PC-3 (cell line): Measurements from ENCODE around the gene SPDEF. TPM values are rescaled to one million over a fixed set of nuclear protein-coding genes. Genes with fewer than 3 reads are reported as not detected.

Source experiments
- ATAC-seq: fragments of 200-7000 bp; cut with Tn5 transposase; 2 replicates; pipeline ENCODE4 v1.9.1; 2020; ENCODE audit warnings: mild to moderate bottlenecking, moderate library complexity
- BruUV-seq: library from RNA; stranded (reverse); fragments of 400-500 nt; replicated peaks from 2 replicates; lab custom pipeline; 2021; lab: Mats Ljungman, UMichigan
- CTCF ChIA-PET: fragments of 300-600 bp; sonication (Branson Sonifier 250); formaldehyde crosslinking; loops from one replicate; lab custom pipeline; 2022; ENCODE audit warnings: antibody characterized with exemption; lab: Charles Lee
- POLR2A ChIA-PET: fragments of 300-600 bp; sonication (Branson Sonifier 250); formaldehyde crosslinking; loops from one replicate; lab custom pipeline; 2022; ENCODE audit warnings: antibody characterized with exemption; ENCODE audit not compliant: unreplicated experiment; lab: Charles Lee
- DNase-seq: peaks from one replicate; pipeline ENCODE4 v3.0.0-alpha.2; 2015
- H2AFZ ChIP-seq: fragments of 300-600 bp; sonication (generic); 2 replicates; pipeline ENCODE4 v1.6.0; 2016; ENCODE audit warnings: antibody characterized with exemption, low read length
- H3F3A ChIP-seq: fragments of 300-600 bp; sonication (generic); one replicate; pipeline ENCODE4 v1.6.0; 2017; ENCODE audit warnings: antibody characterized with exemption, low read length, control low read depth, mild to moderate bottlenecking; ENCODE audit not compliant: unreplicated experiment
- H3K27ac ChIP-seq: fragments of 300-600 bp; sonication (generic); 2 replicates; pipeline ENCODE4 v1.5.1; 2016; ENCODE audit warnings: mild to moderate bottlenecking, low read length
- H3K27me3 ChIP-seq: fragments of 300-600 bp; sonication (generic); 2 replicates; pipeline ENCODE4 v1.6.1; 2016; ENCODE audit warnings: low read length, mixed read lengths
- H3K36me3 ChIP-seq: fragments of 300-600 bp; sonication (generic); 2 replicates; pipeline ENCODE4 v1.6.1; 2016; ENCODE audit warnings: low read depth, mixed run types, low read length, mixed read lengths
- H3K4me1 ChIP-seq: fragments of 300-600 bp; sonication (generic); 2 replicates; pipeline ENCODE4 v1.5.1; 2016; ENCODE audit warnings: low read length; ENCODE audit not compliant: insufficient read depth
- H3K4me2 ChIP-seq: fragments of 300-600 bp; sonication (generic); 2 replicates; pipeline ENCODE4 v1.6.0; 2016; ENCODE audit warnings: low read length
- H3K4me3 ChIP-seq: fragments of 300-600 bp; sonication (generic); 2 replicates; pipeline ENCODE4 v1.5.1; 2016; ENCODE audit warnings: mild to moderate bottlenecking, low read length, mixed read lengths
- H3K79me2 ChIP-seq: fragments of 300-600 bp; sonication (generic); 2 replicates; pipeline ENCODE4 v1.6.1; 2017; ENCODE audit warnings: low read length, mixed read lengths
- H3K9ac ChIP-seq: fragments of 300-600 bp; sonication (generic); 2 replicates; pipeline ENCODE4 v1.6.0; 2016; ENCODE audit warnings: mild to moderate bottlenecking, low read length
- H3K9me2 ChIP-seq: fragments of 300-600 bp; sonication (generic); replicated peaks from 2 replicates; pipeline ENCODE4 v1.6.1; 2016; ENCODE audit warnings: mixed run types, low read length, mixed read lengths
- H3K9me3 ChIP-seq: fragments of 300-600 bp; sonication (generic); 2 replicates; pipeline ENCODE4 v1.6.1; 2016; ENCODE audit warnings: low read length, mixed read lengths
- H4K20me1 ChIP-seq: fragments of 300-600 bp; sonication (generic); 2 replicates; pipeline ENCODE4 v1.6.1; 2016; ENCODE audit warnings: low read length, mixed read lengths
- EZH2 ChIP-seq: fragments of 300-600 bp; sonication (generic); IDR thresholded peaks from one replicate; pipeline ENCODE4 v1.6.1; 2017; ENCODE audit warnings: antibody characterized with exemption, mild to moderate bottlenecking, low read length; ENCODE audit not compliant: unreplicated experiment
- EZH2phosphoT487 ChIP-seq: fragments of 300-600 bp; sonication (generic); IDR thresholded peaks from 2 replicates; pipeline ENCODE4 v1.6.1; 2018; ENCODE audit warnings: mild to moderate bottlenecking, antibody characterized with exemption, low read length, borderline replicate concordance
- intact Hi-C: fragments of 100-400 bp; cut with micrococcal nuclease; formaldehyde crosslinking; loops from 2 replicates; pipeline ENCODE4 v1.9.0; 2023
- total RNA-seq: library from RNA; depleted of rRNA; stranded (reverse); fragments of >200 nt; gene quantifications from 2 replicates; pipeline ENCODE4 v1.2.3, GENCODE V29; 2014
- TF ChIP-seq, protein P1 (sequence below): fragments of 300-600 bp; sonication (generic); conservative IDR thresholded peaks from 2 replicates; pipeline ENCODE4 v1.5.1; 2017; ENCODE audit warnings: antibody characterized with exemption, low read depth, mild to moderate bottlenecking, low read length

SPDEF gene
- total RNA-seq, 1 experiment from 2014 or later: 190 TPM

DNA sequence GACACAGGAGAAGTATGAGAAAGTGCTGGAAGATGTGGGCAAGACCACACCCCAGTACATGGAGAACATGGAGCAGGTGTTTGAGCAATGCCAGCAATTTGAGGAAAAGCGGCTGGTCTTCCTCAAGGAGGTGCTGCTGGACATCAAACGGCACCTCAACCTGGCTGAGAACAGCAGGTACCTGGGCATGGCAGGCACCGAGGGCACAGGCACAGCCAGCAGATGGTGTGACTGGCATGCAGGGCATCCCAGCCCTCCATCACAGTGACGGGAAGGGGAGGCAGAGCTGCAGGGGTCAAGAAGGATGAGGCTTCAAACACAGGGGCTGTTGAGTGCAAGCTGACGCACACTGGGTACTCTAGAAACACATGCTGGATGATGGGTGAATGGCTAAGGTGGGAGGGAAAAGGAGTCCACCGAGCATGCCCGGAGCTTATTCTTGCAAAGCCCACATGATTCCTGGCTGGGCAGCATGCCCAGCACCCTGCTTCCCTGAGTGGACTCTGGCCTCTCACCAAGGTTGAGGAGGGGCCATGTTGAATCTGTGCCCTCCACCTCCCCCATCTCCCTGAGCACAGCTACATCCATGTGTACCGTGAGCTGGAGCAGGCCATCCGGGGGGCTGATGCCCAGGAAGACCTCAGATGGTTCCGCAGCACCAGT, 26.3 kb downstream of the SPDEF start:
- ChIA-PET CTCF (interaction anchor here (0.8 kb wide), 1 partner anchor 70 kb away, joined by 3 read pairs; no protein-coding TSS in a partner anchor), POLR2A (no interaction called here)
- no peaks in the 10 kb centered on the region for H4K20me1 ChIP-seq
- H3K27ac ChIP-seq: no peak overlapping the region
- H3F3A ChIP-seq: no peaks in the 10 kb centered on the region
- BruUV-seq: no TSS peak
- intact Hi-C loops: loop anchor here (1.0 kb wide), 1 partner anchor 74 kb away; no protein-coding TSS in a partner anchor
- H3K36me3 ChIP-seq: no peaks in the 10 kb centered on the region
- peak; percentile 53 for DNase-seq
- H3K4me3 ChIP-seq: no peak overlapping the region
- no peak overlapping the region for H3K9ac ChIP-seq
- no peaks in the 10 kb centered on the region for H3K79me2 ChIP-seq
- H2AFZ ChIP-seq: no peak overlapping the region
- TF ChIP-seq, protein P1, sequence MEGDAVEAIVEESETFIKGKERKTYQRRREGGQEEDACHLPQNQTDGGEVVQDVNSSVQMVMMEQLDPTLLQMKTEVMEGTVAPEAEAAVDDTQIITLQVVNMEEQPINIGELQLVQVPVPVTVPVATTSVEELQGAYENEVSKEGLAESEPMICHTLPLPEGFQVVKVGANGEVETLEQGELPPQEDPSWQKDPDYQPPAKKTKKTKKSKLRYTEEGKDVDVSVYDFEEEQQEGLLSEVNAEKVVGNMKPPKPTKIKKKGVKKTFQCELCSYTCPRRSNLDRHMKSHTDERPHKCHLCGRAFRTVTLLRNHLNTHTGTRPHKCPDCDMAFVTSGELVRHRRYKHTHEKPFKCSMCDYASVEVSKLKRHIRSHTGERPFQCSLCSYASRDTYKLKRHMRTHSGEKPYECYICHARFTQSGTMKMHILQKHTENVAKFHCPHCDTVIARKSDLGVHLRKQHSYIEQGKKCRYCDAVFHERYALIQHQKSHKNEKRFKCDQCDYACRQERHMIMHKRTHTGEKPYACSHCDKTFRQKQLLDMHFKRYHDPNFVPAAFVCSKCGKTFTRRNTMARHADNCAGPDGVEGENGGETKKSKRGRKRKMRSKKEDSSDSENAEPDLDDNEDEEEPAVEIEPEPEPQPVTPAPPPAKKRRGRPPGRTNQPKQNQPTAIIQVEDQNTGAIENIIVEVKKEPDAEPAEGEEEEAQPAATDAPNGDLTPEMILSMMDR: peak; percentile 55
- TF ChIP-seq EZH2phosphoT487: no peak
- H3K9me3 ChIP-seq: no peaks in the 10 kb centered on the region
- H3K27me3 ChIP-seq: no peaks in the 10 kb centered on the region
- no peak overlapping the region for H3K4me2 ChIP-seq
- H3K4me1 ChIP-seq: peaks cover 5% of the 10 kb centered on the region; the same call in 1 of the 2 replicates
- peak; percentile 12; the same call in 1 of the 2 replicates for ATAC-seq
- H3K9me2 ChIP-seq: no peaks in the 10 kb centered on the region

- BruUV-seq: no TSS peak
- Histone ChIP-seq H3F3A (no peaks in the 10 kb centered on the region), H3K36me3 (no peaks in the 10 kb centered on the region), H3K27me3 (no peaks in the 10 kb centered on the region), H3K9me3 (no peaks in the 10 kb centered on the region), H3K9ac (no peak overlapping the region), H3K27ac (no peak overlapping the region), H3K9me2 (no peaks in the 10 kb centered on the region), H3K4me1 (peaks cover 5% of the 10 kb centered on the region; the same call in 1 of the 2 replicates), H3K4me3 (no peak overlapping the region), H3K4me2 (no peak overlapping the region), H4K20me1 (no peaks in the 10 kb centered on the region), H3K79me2 (no peaks in the 10 kb centered on the region), H2AFZ (no peak overlapping the region)
- intact Hi-C loops: loop anchor here (1.0 kb wide), 1 partner anchor 74 kb away; no protein-coding TSS in a partner anchor
- ATAC-seq (no peak), DNase-seq (no peak)
- TF ChIP-seq EZH2 (no peak), EZH2phosphoT487 (no peak)
- TF ChIP-seq, protein P1: no peak
- CTCF ChIA-PET: interaction anchor here (0.8 kb wide), 1 partner anchor 69 kb away, joined by 3 read pairs; no protein-coding TSS in a partner anchor
- POLR2A ChIA-PET: no interaction called here
Observed at GRCh38 chr6:34528996-34529664, 27.0 kb downstream of the SPDEF start.
